SJCRH30 (cell line): Measurements from ENCODE around the gene KRT35. TPM values are rescaled to one million over a fixed set of nuclear protein-coding genes. Genes with fewer than 3 reads are reported as not detected.

ENCODE experiments used
- DNase-seq, 2 experiments: peaks; one replicate each; pipeline ENCODE4 v3.0.0-alpha.2; 2015 to 2020
- H3K27ac ChIP-seq: fragments of 250-450 bp; sonication (Bioruptor Pico); 2 replicates; pipeline ENCODE4 v1.5.1; 2020; ENCODE audit warnings: mild to moderate bottlenecking, moderate library complexity
- H3K27me3 ChIP-seq: fragments of 250-450 bp; sonication (Bioruptor Pico); 2 replicates; pipeline ENCODE4 v1.5.1; 2020; ENCODE audit warnings: mild to moderate bottlenecking, moderate library complexity
- H3K36me3 ChIP-seq: fragments of 250-450 bp; sonication (Bioruptor Pico); 2 replicates; pipeline ENCODE4 v1.5.1; 2020; ENCODE audit warnings: mild to moderate bottlenecking, moderate library complexity
- H3K4me1 ChIP-seq: fragments of 250-450 bp; sonication (Bioruptor Pico); 2 replicates; pipeline ENCODE4 v1.5.1; 2020; ENCODE audit warnings: mild to moderate bottlenecking, moderate library complexity
- H3K4me3 ChIP-seq: fragments of 250-450 bp; sonication (Bioruptor Pico); 2 replicates; pipeline ENCODE4 v1.5.1; 2020; ENCODE audit warnings: mild to moderate bottlenecking, moderate library complexity
- H3K9me3 ChIP-seq: fragments of 250-450 bp; sonication (Bioruptor Pico); replicated peaks from 2 replicates; pipeline ENCODE4 v1.5.1; 2020; ENCODE audit warnings: mild to moderate bottlenecking, moderate library complexity
- total RNA-seq: library from RNA; depleted of rRNA; stranded (reverse); fragments of >200 nt; shearing (Covaris generic); gene quantifications from 2 replicates; pipeline ENCODE4 v1.2.3, GENCODE V29; 2014

The KRT35 gene
- total RNA-seq, 1 experiment from 2014 or later = not detected

DNA sequence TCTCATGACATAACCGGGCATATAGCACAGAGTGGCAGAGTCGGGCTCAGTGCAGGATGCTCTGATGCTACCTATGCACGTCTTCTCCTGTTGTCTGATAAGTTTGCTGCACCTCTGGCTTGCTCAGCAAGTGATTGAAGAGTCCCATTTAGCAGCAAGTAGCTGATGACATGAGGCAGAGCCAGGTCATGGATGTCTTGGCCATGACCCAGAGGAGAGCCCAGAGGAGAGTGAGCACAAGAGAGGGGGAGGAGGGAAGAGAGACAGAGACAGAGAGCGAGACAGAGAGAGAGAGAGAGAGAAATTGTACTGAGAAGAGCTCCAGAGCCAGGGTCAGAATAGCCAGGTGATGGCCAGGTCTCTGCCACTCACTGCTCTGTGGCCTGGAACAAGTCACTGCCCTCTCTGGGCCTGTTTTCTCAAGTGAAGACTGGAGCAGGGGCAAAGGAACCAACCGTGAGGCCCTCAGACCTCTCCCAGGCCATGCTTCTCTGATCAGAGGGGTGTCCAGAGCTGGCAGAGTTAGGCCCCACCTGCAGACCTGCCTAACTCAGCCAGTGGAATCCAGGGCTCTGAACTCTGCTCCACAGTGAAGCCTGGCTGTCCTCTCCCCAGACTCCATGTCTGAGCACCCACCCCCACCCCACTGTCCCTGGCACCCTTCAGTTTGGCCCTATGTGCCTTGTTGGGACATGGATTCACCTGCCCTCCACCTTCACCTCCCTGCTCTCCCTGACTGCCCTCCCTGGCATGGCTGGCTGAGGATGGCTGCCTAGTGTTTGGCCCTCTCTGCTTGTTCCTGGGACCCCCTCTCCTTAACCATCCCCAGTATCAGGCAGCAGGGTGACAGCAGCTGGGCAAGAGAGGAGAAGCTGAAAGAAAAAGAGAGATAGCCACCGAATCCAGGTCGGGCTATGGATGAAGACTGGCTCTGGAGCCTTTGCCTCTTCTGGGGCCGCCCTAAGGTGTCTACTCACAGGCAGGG is 4.3 kb upstream of the KRT35 start:
- H3K4me3 ChIP-seq = no peak overlapping the region
- H3K27ac ChIP-seq = no peak overlapping the region
- H3K9me3 ChIP-seq = no peaks in the 10 kb centered on the region
- no peaks in the 10 kb centered on the region for H3K27me3 ChIP-seq
- H3K36me3 ChIP-seq = no peaks in the 10 kb centered on the region
- no peaks in the 10 kb centered on the region for H3K4me1 ChIP-seq
- DNase-seq = no peak

DNA sequence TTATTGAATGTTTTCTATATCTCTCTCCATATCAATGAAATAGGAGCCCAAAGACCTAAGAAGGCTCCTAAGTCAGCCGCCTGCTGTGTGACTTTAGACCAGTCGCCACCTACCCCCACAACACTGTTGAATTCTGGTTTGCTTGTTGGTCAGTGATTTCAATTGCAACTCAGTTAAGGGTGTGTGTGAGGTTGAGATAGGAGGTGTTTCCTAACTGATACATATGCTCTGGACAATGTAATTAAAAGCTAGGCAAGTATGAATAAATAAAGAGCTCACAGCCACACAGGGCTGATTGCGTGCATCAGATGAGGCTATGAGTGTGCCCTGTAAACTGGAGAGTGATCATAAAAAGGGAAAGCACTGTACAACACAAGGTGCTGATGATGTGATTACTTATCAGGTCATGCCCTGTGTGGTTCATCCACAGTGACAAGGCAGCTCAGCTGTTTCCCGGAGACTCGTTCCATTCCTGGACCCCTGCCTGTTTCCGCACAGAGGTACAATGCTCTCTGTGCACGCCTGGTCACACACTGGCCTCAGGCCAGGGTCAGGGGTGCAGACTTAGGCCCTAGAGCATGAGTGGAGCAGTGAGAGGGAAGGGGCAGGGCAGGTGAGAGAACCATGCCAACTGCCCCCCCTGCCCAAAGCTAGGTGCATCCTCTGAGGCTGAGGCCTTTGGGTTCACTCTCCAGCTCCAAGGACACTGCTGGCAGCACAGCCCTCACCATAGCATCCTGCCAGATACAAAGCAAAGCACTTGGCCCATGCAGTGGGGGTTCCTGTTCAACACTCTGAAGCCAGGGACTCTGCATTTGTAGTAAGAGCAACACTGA is 3.3 kb upstream of the KRT35 start:
- H3K4me3 ChIP-seq = no peak overlapping the region

DNA sequence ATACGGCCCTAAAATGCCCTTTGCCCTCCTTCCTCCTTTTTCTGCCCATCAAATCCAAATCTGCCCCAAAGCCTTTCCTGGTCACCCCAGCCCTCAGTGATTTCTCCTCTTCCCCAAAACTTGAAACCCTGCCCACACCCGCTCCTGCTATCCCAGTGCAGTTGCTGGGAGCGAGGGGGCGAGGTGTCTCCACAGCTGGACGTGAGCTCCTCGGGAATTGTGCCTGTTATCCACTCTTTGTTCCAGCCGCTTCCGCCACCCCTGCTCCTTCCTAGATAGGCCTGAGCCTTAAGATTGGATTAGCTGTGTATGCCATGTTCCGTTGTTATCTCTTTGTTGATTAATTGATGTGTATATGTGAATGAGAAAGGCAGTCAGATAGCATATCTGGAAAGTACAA is 2.6 kb upstream of the KRT35 start:
- Histone ChIP-seq H3K27ac (no peak overlapping the region), H3K4me1 (no peaks in the 10 kb centered on the region), H3K9me3 (no peaks in the 10 kb centered on the region), H3K4me3 (no peak overlapping the region), H3K27me3 (no peaks in the 10 kb centered on the region), H3K36me3 (no peaks in the 10 kb centered on the region)
- no peak for DNase-seq

More for the DNA sequence above, 3.3 kb upstream of the KRT35 start:
- Histone ChIP-seq H3K4me1 (no peaks in the 10 kb centered on the region), H3K9me3 (no peaks in the 10 kb centered on the region), H3K36me3 (no peaks in the 10 kb centered on the region), H3K27ac (no peak overlapping the region), H3K27me3 (no peaks in the 10 kb centered on the region)
- DNase-seq = no peak

DNA sequence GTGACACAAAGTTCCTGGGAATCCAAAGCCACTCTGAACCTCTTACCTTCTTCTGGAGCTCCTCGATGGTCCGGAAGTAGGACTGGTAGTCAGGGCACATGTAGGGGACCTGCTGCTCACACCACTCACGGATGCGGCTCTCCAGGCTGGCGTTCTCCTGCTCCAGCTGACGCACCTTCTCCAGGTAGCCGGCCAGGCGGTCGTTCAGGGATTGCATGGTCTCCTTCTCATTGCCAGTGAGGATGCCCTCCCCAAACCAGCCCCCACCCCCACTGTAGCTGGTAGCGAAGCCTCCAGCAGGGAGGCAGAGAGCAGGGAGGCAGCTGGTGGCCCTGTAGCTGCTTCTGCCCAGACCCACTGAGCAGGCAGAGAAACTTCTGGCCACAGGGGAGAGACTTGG is 370 bp downstream of the KRT35 start:
- DNase-seq = no peak
- H3K4me3 ChIP-seq = no peak overlapping the region
- no peak overlapping the region for H3K27ac ChIP-seq
- no peaks in the 10 kb centered on the region for H3K27me3 ChIP-seq
- no peaks in the 10 kb centered on the region for H3K36me3 ChIP-seq
- no peaks in the 10 kb centered on the region for H3K9me3 ChIP-seq
- H3K4me1 ChIP-seq = no peaks in the 10 kb centered on the region

GRCh38 chr17:41480136-41480535 is 815 bp downstream of the KRT35 start:
- H3K27me3 ChIP-seq = no peaks in the 10 kb centered on the region
- DNase-seq = no peak
- no peaks in the 10 kb centered on the region for H3K4me1 ChIP-seq
- no peak overlapping the region for H3K27ac ChIP-seq
- no peak overlapping the region for H3K4me3 ChIP-seq
- no peaks in the 10 kb centered on the region for H3K9me3 ChIP-seq
- no peaks in the 10 kb centered on the region for H3K36me3 ChIP-seq

- no peaks in the 10 kb centered on the region for H3K9me3 ChIP-seq
- no peak for DNase-seq
- H3K4me1 ChIP-seq = no peaks in the 10 kb centered on the region
- H3K27ac ChIP-seq = no peak overlapping the region
- no peaks in the 10 kb centered on the region for H3K36me3 ChIP-seq
- H3K4me3 ChIP-seq = no peak overlapping the region
- H3K27me3 ChIP-seq = no peaks in the 10 kb centered on the region
These were observed 2.7 kb downstream of the KRT35 start for GRCh38 chr17:41478237-41478636.

DNA sequence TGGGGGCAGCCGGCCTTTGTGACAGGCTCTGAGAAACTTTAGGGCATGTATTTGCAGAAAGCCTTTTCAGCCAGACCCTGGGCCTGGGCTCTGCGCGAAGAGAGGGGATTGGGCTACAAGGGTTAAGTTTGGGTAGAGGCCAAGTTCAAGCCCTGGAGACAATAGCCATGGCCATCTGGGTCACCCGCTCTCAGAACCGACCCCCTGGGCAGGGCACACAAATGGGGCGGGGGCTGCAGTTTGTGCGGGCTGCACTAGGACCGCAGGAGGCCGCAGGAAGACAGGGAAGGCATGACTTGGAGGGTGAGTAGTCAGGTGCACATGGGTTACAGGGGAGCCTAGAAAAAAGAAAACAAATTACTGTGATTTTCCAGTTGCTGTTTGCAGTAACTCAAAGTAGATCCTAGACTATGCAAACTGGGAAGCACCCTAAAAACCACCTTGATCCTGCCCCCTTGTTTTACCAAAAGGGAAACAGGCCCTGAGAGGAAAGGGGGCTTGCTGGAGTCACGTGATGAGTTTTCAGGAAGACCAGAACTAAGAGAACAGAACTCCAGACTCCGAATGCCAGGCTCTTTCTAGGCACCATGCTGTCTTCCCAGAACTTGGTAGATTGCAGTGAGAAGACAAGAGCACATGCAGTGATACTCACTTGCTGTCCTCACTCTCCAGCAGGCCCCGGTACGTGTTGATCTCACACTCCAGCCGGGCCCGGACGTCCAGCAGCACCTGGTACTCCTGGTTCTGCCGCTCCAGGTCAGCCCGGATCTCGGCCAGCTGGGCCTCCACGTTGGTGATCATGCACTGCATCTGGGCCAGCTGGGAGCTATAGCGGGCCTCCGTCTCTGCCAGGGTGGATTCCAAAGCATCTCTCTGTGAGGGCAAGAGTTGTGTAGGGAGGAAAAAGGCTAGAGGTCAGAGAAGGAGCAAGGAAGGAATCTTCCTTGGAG is 3.8 kb downstream of the KRT35 start:
- DNase-seq = no peak
- H3K27ac ChIP-seq = no peak overlapping the region
- H3K27me3 ChIP-seq = no peaks in the 10 kb centered on the region
- no peaks in the 10 kb centered on the region for H3K4me1 ChIP-seq
- H3K4me3 ChIP-seq = no peak overlapping the region
- no peaks in the 10 kb centered on the region for H3K36me3 ChIP-seq
- no peaks in the 10 kb centered on the region for H3K9me3 ChIP-seq

- no peaks in the 10 kb centered on the region for H3K27me3 ChIP-seq
- no peak for DNase-seq
These were observed 5.5 kb downstream of the KRT35 start for GRCh38 chr17:41475421-41475820.

GRCh38 chr17:41474863-41475262 is 6.1 kb downstream of the KRT35 start:
- Histone ChIP-seq H3K9me3 (no peaks in the 10 kb centered on the region), H3K4me1 (no peaks in the 10 kb centered on the region), H3K27ac (no peak overlapping the region), H3K4me3 (no peak overlapping the region), H3K27me3 (no peaks in the 10 kb centered on the region), H3K36me3 (no peaks in the 10 kb centered on the region)
- no peak for DNase-seq

More at GRCh38 chr17:41475421-41475820, 5.5 kb downstream of the KRT35 start:
- no peaks in the 10 kb centered on the region for H3K4me1 ChIP-seq
- no peaks in the 10 kb centered on the region for H3K9me3 ChIP-seq
- H3K36me3 ChIP-seq = no peaks in the 10 kb centered on the region
- no peak overlapping the region for H3K27ac ChIP-seq
- no peak overlapping the region for H3K4me3 ChIP-seq

- DNase-seq = no peak
- Histone ChIP-seq H3K4me1 (no peaks in the 10 kb centered on the region), H3K27me3 (no peaks in the 10 kb centered on the region), H3K27ac (no peak overlapping the region), H3K9me3 (no peaks in the 10 kb centered on the region), H3K4me3 (no peak overlapping the region), H3K36me3 (no peaks in the 10 kb centered on the region)
These were observed 12.6 kb downstream of the KRT35 start for GRCh38 chr17:41468346-41468745.

DNA sequence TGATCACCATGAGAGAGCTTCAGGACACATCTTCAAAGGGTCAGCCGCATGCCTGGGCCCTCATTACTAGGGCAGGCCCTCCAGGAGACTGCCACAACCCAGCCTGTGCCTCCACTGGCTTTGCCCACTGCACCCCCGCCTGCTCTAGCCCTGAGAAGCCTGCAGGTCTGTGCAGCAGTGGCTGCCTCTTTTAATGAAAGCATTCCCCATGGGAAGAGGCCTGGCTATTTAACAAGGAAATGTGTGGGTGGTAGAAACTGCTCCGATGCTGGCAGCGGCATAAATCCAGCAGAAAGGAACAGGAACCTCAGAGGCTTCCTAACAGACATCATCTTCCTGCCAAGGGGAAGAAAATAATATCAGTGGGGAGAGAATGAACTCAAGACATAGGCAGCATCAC is 13.4 kb downstream of the KRT35 start:
- no peaks in the 10 kb centered on the region for H3K36me3 ChIP-seq
- no peaks in the 10 kb centered on the region for H3K9me3 ChIP-seq
- no peak for DNase-seq
- no peaks in the 10 kb centered on the region for H3K27me3 ChIP-seq
- H3K4me3 ChIP-seq = no peak overlapping the region
- no peaks in the 10 kb centered on the region for H3K4me1 ChIP-seq
- H3K27ac ChIP-seq = no peak overlapping the region

GRCh38 chr17:41466988-41467387 is 14.0 kb downstream of the KRT35 start, which contains the start of gene KRT32:
KRT32 (minus strand) TSS chr17:41467386; CDS start chr17:41467325, 61 bp downstream.
- DNase-seq = no peak
- Histone ChIP-seq H3K27me3 (no peaks in the 10 kb centered on the region), H3K27ac (no peak within 1 kb of the TSS), H3K4me3 (no peak within 1 kb of the TSS), H3K4me1 (no peaks in the 10 kb centered on the region), H3K9me3 (no peaks in the 10 kb centered on the region), H3K36me3 (no peaks in the 10 kb centered on the region)

GRCh38 chr17:41464682-41465081 is 16.3 kb downstream of the KRT35 start:
- no peaks in the 10 kb centered on the region for H3K27me3 ChIP-seq
- H3K4me1 ChIP-seq = no peaks in the 10 kb centered on the region
- H3K27ac ChIP-seq = no peak overlapping the region
- no peaks in the 10 kb centered on the region for H3K36me3 ChIP-seq
- no peaks in the 10 kb centered on the region for H3K9me3 ChIP-seq
- H3K4me3 ChIP-seq = no peak overlapping the region
- no peak for DNase-seq

- no peak for DNase-seq
- no peaks in the 10 kb centered on the region for H3K27me3 ChIP-seq
- H3K4me1 ChIP-seq = no peaks in the 10 kb centered on the region
- H3K27ac ChIP-seq = no peak overlapping the region
- H3K9me3 ChIP-seq = no peaks in the 10 kb centered on the region
- no peak overlapping the region for H3K4me3 ChIP-seq
- H3K36me3 ChIP-seq = no peaks in the 10 kb centered on the region
These were observed 16.8 kb downstream of the KRT35 start for GRCh38 chr17:41464173-41464572.
